Raji (cell line): ENCODE results near the gene PAEP.

ENCODE experiments used
- POLR2A ChIP-seq: IDR thresholded peaks from 2 replicates; pipeline ENCODE4 v1.6.1; 2011; ENCODE audit warnings: low read depth, low read length, control low read depth; ENCODE audit not compliant: insufficient read depth

The PAEP gene

GRCh38 chr9:135582966-135583687, 21.6 kb downstream of the PAEP start:
- TF ChIP-seq POLR2A = no peak

GRCh38 chr9:135583688-135584011, 22.1 kb downstream of the PAEP start:
- no peak for TF ChIP-seq POLR2A

- no peak for TF ChIP-seq POLR2A
Observed at GRCh38 chr9:135584371-135584770, 22.8 kb downstream of the PAEP start.

GRCh38 chr9:135584934-135585333, 23.4 kb downstream of the PAEP start:
- no peak for TF ChIP-seq POLR2A

GRCh38 chr9:135586601-135587109, 25.1 kb downstream of the PAEP start:
- TF ChIP-seq POLR2A = no peak

- TF ChIP-seq POLR2A = no peak
Observed at GRCh38 chr9:135587658-135588057, 26.1 kb downstream of the PAEP start.

- no peak for TF ChIP-seq POLR2A
Observed at GRCh38 chr9:135588371-135588770, 26.8 kb downstream of the PAEP start.

GRCh38 chr9:135588886-135589595, 27.5 kb downstream of the PAEP start:
- no peak for TF ChIP-seq POLR2A

GRCh38 chr9:135589596-135590485, 28.3 kb downstream of the PAEP start:
- TF ChIP-seq POLR2A = no peak

GRCh38 chr9:135590486-135591079, 29.0 kb downstream of the PAEP start:
- no peak for TF ChIP-seq POLR2A

- TF ChIP-seq POLR2A = no peak
Observed at GRCh38 chr9:135591506-135592330, 30.2 kb downstream of the PAEP start.

GRCh38 chr9:135592331-135592590, 30.7 kb downstream of the PAEP start:
- no peak for TF ChIP-seq POLR2A

- no peak for TF ChIP-seq POLR2A
Observed at GRCh38 chr9:135592625-135593024, 31.1 kb downstream of the PAEP start.

GRCh38 chr9:135596211-135596610, 34.7 kb downstream of the PAEP start:
- TF ChIP-seq POLR2A = no peak
